Mucosa of stomach (tissue), 1 donor: Measurements from ENCODE around the gene SENP8.

Experiments
- H3K27me3 ChIP-seq: one replicate; pipeline ENCODE4 v1.7.0; 2013; ENCODE audit warnings: mild to moderate bottlenecking, low read length; ENCODE audit not compliant: control insufficient read depth, insufficient read depth
- H3K36me3 ChIP-seq: one replicate; pipeline ENCODE4 v1.7.0; 2013; ENCODE audit warnings: low read length; ENCODE audit not compliant: control insufficient read depth, insufficient read depth
- H3K4me1 ChIP-seq: one replicate; pipeline ENCODE4 v1.7.0; 2013; ENCODE audit warnings: mild to moderate bottlenecking, low read length; ENCODE audit not compliant: control insufficient read depth, insufficient read depth
- H3K4me3 ChIP-seq: one replicate; pipeline ENCODE4 v1.7.0; 2013; ENCODE audit warnings: low read length
- H3K9ac ChIP-seq: one replicate; pipeline ENCODE4 v1.7.0; 2013; ENCODE audit warnings: mild to moderate bottlenecking, low read length, moderate library complexity
- H3K9me3 ChIP-seq: one replicate; pipeline ENCODE4 v1.7.0; 2013; ENCODE audit warnings: mild to moderate bottlenecking, low read length, moderate library complexity; ENCODE audit not compliant: control insufficient read depth
- donor health status: Pancreatic carcinoma.

Gene SENP8

DNA sequence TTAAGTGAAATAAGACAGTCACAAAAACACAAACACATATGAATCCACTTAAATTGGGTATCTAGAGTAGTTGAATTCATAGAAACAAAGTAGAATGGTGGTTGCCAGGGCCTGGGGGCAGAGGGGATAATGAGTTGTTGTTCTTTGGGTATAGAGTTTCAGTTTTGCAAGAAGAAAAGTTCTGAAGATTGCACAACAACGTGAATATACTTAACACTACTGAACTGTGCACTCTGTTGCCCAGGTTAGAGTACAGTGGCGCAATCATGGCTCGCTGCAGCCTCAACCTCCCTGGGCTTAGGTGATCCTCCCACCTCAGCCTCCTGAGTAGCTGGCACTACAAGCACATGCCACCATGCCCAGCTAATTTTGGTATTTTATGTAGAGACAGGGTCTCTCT is 64.5 kb downstream of the SENP8 start:
- Histone ChIP-seq H3K27me3 (peaks cover 12% of the 10 kb centered on the region), H3K36me3 (no peaks in the 10 kb centered on the region), H3K4me3 (no peak overlapping the region), H3K4me1 (peaks cover 8% of the 10 kb centered on the region), H3K9me3 (no peaks in the 10 kb centered on the region), H3K9ac (no peak overlapping the region)

- no peaks in the 10 kb centered on the region for H3K9me3 ChIP-seq
- H3K4me1 ChIP-seq = peaks cover 8% of the 10 kb centered on the region
- H3K36me3 ChIP-seq = no peaks in the 10 kb centered on the region
- H3K4me3 ChIP-seq = no peak overlapping the region
- H3K27me3 ChIP-seq = peaks cover 12% of the 10 kb centered on the region
- H3K9ac ChIP-seq = no peak overlapping the region
Observed at GRCh38 chr15:72183781-72184164, 65.6 kb downstream of the SENP8 start.

GRCh38 chr15:72184165-72184811 is 66.1 kb downstream of the SENP8 start:
- H3K36me3 ChIP-seq = no peaks in the 10 kb centered on the region
- no peak overlapping the region for H3K4me3 ChIP-seq
- H3K9me3 ChIP-seq = no peaks in the 10 kb centered on the region
- no peak overlapping the region for H3K9ac ChIP-seq
- H3K4me1 ChIP-seq = peaks cover 8% of the 10 kb centered on the region
- H3K27me3 ChIP-seq = peaks cover 12% of the 10 kb centered on the region

DNA sequence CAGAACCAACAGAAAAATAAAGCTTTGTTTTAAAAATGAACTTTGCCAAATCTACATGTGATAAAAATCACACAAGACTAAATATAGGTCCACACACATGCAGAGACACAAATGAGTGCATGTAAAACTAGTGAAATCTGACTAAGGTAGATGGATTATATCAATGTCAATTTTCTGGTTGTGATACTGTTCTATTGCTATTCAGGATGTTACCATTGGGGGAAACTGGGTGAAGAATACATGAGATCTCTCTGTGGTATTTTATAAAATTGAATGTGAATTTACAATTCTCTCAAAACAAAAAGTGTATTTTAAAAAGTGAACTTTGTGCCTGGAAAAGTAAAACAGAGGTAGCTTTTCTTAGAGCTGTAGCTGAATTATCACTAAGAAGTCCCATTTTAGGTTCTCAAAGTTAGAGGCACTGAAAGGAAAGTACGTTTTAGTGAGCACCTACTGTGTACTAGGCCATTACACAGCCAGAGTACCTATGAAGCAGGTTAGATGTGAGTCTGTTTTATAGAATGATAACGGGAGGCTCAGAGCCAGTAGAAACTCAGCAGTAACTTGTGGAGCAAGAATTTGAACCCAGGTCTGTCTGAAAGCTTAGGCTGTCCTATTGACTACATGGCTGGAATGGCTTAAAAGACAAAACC is 71.2 kb downstream of the SENP8 start:
- Histone ChIP-seq H3K4me3 (no peak overlapping the region), H3K36me3 (no peaks in the 10 kb centered on the region), H3K9ac (no peak overlapping the region), H3K4me1 (peaks cover 2% of the 10 kb centered on the region), H3K9me3 (no peaks in the 10 kb centered on the region), H3K27me3 (peaks cover 5% of the 10 kb centered on the region)

GRCh38 chr15:72192416-72192815 is 74.2 kb downstream of the SENP8 start:
- Histone ChIP-seq H3K27me3 (peaks cover 11% of the 10 kb centered on the region), H3K36me3 (no peaks in the 10 kb centered on the region), H3K4me3 (no peak overlapping the region), H3K9ac (no peak overlapping the region), H3K9me3 (no peaks in the 10 kb centered on the region), H3K4me1 (no peaks in the 10 kb centered on the region)
